Thoracic aorta (tissue), 2 donors: ENCODE data around the gene SOCS7. TPM values are rescaled to one million over a fixed set of nuclear protein-coding genes. Genes with fewer than 3 reads are reported as not detected.

Source experiments
- ATAC-seq: fragments of 150-250 bp; one replicate; pipeline ENCODE4 v1.8.0; 2017; ENCODE audit warnings: low read depth; ENCODE audit not compliant: insufficient number of reproducible peaks, low FRiP score
- DNase-seq: peaks from one replicate; pipeline ENCODE4 v3.0.0-alpha.2; 2020; ENCODE audit warnings: low spot score
- H3K27ac ChIP-seq, 2 donors: fragments of 200-600 bp; sonication (generic); 1 replicate in 1 of 2; 2 replicates in 1 of 2; pipeline ENCODE4 v1.5.1; 2016; ENCODE audit warnings: mild to moderate bottlenecking in 2 of 2, moderate library complexity in 2 of 2
- H3K27me3 ChIP-seq: fragments of 200-600 bp; sonication (generic); replicated peaks from 2 replicates; pipeline ENCODE4 v1.6.0; 2016; ENCODE audit warnings: mild to moderate bottlenecking; ENCODE audit not compliant: insufficient read depth
- H3K36me3 ChIP-seq: fragments of 200-600 bp; sonication (generic); one replicate; pipeline ENCODE4 v1.5.1; 2016
- H3K4me1 ChIP-seq, 2 donors: fragments of 200-600 bp; sonication (generic); 1 replicate in 1 of 2; 2 replicates in 1 of 2; pipeline versions ENCODE4 v1.5.1 to v1.6.0; 2016; ENCODE audit warnings: low read depth in 2 of 2, mild to moderate bottlenecking in 1 of 2; ENCODE audit not compliant: control insufficient read depth in 1 of 2
- H3K4me3 ChIP-seq: fragments of 200-600 bp; sonication (generic); 2 replicates; pipeline ENCODE4 v1.5.1; 2016; ENCODE audit warnings: mild to moderate bottlenecking
- H3K9me3 ChIP-seq: fragments of 200-600 bp; sonication (generic); 2 replicates; pipeline ENCODE4 v1.5.1; 2016
- total RNA-seq, 2 donors: library from RNA; depleted of rRNA; stranded (reverse); fragments of >200 nt; gene quantifications; one replicate each; pipeline versions ENCODE4 v1.1.0 to v1.2.3, GENCODE V29; 2016
- TF ChIP-seq, protein P1 (sequence below): fragments of 200-600 bp; sonication (generic); IDR thresholded peaks from one replicate; pipeline ENCODE4 v1.5.1; 2019; ENCODE audit warnings: antibody characterized with exemption

Gene SOCS7, protein sequence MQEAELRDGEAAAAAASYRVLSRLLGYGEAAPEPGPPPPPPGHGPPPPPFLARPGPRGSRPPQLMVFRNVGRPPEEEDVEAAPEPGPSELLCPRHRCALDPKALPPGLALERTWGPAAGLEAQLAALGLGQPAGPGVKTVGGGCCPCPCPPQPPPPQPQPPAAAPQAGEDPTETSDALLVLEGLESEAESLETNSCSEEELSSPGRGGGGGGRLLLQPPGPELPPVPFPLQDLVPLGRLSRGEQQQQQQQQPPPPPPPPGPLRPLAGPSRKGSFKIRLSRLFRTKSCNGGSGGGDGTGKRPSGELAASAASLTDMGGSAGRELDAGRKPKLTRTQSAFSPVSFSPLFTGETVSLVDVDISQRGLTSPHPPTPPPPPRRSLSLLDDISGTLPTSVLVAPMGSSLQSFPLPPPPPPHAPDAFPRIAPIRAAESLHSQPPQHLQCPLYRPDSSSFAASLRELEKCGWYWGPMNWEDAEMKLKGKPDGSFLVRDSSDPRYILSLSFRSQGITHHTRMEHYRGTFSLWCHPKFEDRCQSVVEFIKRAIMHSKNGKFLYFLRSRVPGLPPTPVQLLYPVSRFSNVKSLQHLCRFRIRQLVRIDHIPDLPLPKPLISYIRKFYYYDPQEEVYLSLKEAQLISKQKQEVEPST
- total RNA-seq = 10 to 100 TPM; 14.3 to 21.9 TPM

DNA sequence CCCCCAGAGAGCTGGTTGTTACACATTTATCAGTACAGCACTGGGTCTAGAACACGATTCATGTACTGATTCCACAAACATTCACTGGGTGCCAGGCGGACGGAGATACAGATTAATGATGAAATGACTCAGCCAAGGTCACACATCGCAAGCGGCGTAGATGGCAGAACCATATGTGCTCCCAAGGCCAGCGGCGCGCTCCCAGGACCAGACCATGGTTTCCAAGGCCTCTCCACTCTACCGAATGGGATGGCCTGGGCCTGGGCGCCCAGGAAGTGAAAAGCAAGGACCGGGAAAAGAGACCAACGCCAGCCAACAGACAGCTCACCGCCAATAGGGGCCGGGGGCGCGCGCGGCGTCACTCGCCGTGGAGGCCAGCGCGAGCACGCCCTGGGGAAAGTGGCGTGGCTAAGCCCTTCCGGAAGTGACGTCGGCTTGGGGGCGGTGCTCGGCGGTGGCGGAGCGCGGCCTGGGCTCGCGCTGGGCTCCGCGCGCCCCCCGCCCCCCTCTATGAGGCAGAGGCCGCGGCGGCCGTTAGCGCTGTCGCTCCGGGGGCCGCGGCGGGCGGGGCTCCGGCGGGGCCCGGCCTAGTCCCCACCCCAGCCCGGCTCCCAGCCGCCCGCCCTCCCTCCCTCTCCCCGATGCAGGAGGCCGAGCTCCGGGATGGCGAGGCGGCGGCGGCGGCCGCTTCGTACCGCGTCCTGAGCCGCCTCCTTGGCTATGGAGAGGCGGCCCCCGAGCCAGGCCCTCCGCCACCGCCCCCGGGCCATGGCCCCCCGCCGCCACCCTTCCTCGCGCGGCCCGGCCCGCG, at the start of gene SOCS7:
TSS of gene SOCS7 (plus strand) at position 433 of the 811 bp plus-strand sequence. CDS start at position 642, 209 bp downstream.
- DNase-seq (peak; percentile 74), ATAC-seq (peak; percentile 61)
- H3K4me1 ChIP-seq = peaks cover 28 to 36% of the 10 kb centered on the region in 2 donors
- peak within 1 kb of the TSS; percentile 91 for H3K4me3 ChIP-seq
- no peaks in the 10 kb centered on the region for H3K27me3 ChIP-seq
- peak within 1 kb of the TSS; percentile 70 to 80 for H3K27ac ChIP-seq
- no peaks in the 10 kb centered on the region for H3K9me3 ChIP-seq
- TF ChIP-seq, protein P1, sequence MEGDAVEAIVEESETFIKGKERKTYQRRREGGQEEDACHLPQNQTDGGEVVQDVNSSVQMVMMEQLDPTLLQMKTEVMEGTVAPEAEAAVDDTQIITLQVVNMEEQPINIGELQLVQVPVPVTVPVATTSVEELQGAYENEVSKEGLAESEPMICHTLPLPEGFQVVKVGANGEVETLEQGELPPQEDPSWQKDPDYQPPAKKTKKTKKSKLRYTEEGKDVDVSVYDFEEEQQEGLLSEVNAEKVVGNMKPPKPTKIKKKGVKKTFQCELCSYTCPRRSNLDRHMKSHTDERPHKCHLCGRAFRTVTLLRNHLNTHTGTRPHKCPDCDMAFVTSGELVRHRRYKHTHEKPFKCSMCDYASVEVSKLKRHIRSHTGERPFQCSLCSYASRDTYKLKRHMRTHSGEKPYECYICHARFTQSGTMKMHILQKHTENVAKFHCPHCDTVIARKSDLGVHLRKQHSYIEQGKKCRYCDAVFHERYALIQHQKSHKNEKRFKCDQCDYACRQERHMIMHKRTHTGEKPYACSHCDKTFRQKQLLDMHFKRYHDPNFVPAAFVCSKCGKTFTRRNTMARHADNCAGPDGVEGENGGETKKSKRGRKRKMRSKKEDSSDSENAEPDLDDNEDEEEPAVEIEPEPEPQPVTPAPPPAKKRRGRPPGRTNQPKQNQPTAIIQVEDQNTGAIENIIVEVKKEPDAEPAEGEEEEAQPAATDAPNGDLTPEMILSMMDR = no peak
- H3K36me3 ChIP-seq = no peaks in the 10 kb centered on the region

DNA sequence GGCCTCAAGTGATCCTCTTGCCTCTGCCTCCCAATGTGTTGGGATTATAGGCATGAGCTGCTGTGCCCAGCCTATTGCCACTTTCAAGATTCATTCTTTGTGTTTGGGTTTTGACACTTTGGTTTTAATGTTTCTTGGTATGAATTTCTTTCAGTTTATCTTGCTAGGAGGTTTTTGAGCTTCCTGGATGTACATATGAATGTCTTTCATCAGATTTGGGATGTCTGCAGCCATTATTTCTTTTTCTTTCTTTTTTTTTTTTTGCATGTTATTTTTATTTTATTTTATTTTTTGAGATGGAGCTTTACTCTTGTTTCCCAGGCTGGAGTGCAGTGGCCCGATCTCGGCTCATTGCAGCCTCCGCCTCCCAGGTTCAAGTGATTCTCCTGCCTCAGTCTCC, 36.1 kb upstream of the SOCS7 start:
- H3K4me3 ChIP-seq = no peak overlapping the region
- no peaks in the 10 kb centered on the region for H3K4me1 ChIP-seq
- no peak overlapping the region for H3K27ac ChIP-seq
- ATAC-seq (no peak), DNase-seq (no peak)
- no peaks in the 10 kb centered on the region for H3K27me3 ChIP-seq
- peaks cover 7% of the 10 kb centered on the region for H3K36me3 ChIP-seq
- TF ChIP-seq, protein P1 = no peak
- H3K9me3 ChIP-seq = no peaks in the 10 kb centered on the region

DNA sequence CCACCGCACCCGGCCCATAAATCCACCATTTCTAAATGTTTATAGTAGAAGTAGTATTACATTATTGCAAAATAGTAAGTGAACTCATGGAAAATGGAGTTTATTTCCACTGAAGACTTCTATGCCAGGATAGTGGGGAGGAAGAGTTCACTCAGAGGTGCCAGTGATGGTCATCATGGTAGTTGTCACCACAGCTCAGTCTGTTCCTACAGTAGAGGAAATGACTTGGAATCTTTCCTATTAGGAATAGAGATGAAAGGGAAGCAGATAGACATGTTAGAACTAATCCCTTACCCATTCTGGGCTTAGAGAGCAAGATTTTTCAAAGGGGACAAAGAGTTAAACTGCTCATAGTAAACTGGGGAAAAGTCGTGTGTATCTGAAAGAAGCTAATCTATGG, 34.6 kb upstream of the SOCS7 start:
- ATAC-seq (no peak), DNase-seq (no peak)
- no peak overlapping the region for H3K27ac ChIP-seq
- peaks cover 4% of the 10 kb centered on the region for H3K36me3 ChIP-seq
- H3K4me1 ChIP-seq = no peaks in the 10 kb centered on the region
- H3K4me3 ChIP-seq = no peak overlapping the region
- H3K27me3 ChIP-seq = no peaks in the 10 kb centered on the region
- TF ChIP-seq, protein P1 = no peak
- H3K9me3 ChIP-seq = no peaks in the 10 kb centered on the region

DNA sequence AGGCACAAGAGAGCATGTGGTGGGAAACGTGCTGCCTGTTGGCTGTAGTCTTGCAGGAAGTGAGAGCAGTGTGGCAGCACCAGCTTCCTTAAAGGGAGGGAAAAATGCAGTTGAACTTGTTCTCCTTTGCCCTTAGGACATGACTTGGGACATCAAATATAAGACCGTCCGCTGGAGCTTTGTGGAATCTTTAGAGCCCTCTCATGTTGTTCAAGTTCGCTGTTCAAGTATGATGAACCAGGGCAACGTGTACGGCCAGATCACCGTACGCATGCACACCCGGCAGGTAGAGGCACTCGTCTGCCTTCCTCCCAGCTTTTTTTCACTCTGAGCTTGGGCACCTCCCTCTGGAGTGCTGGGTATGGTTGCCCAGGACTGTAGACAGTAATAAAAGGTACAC, 31.2 kb upstream of the SOCS7 start:
- DNase-seq (no peak), ATAC-seq (no peak)
- Histone ChIP-seq H3K27me3 (no peaks in the 10 kb centered on the region), H3K36me3 (peaks cover 9% of the 10 kb centered on the region), H3K9me3 (no peaks in the 10 kb centered on the region), H3K27ac (no peak overlapping the region), H3K4me3 (no peak overlapping the region), H3K4me1 (no peaks in the 10 kb centered on the region)
- TF ChIP-seq, protein P1 = no peak
